SK-N-SH (cell line): ENCODE results near the gene ATM. TPM values are rescaled to one million over a fixed set of nuclear protein-coding genes. Genes with fewer than 3 reads are reported as not detected.

Experiments used
- CTCF ChIA-PET: fragments of 300-600, 350-600 bp; formaldehyde crosslinking; extraction: SDS; loops from one replicate; lab custom pipeline; 2021; lab: Yijun Ruan, JAX
- POLR2A ChIA-PET: fragments of 350-600 bp; sonication (Branson Sonifier 250); formaldehyde crosslinking; extraction: SDS; loops from one replicate; lab custom pipeline; 2020; ENCODE audit warnings: antibody characterized with exemption, inconsistent platforms; lab: Yijun Ruan, JAX
- DNase-seq: peaks from one replicate; pipeline ENCODE4 v3.0.0; 2012
- H2AFZ ChIP-seq: fragments of 200-600 bp; sonication (generic); 2 replicates; pipeline ENCODE4 v1.8.1; 2016; ENCODE audit warnings: antibody characterized with exemption, mild to moderate bottlenecking, low read depth
- H3F3A ChIP-seq: fragments of 200-600 bp; sonication (generic); replicated peaks from 2 replicates; pipeline ENCODE3; 2016; ENCODE audit warnings: antibody characterized with exemption, mild to moderate bottlenecking; ENCODE audit not compliant: insufficient read depth
- H3K27ac ChIP-seq, 2 experiments: fragments of 200-500 bp in 1 of 2; fragments of 200-600 bp in 1 of 2; sonication (Bioruptor generic) in 1 of 2; sonication (generic), shearing (Covaris generic) in 1 of 2; 2 replicates each; pipeline versions ENCODE4 v1.5.1 to v1.6.1; 2014 to 2016; ENCODE audit warnings: low read depth in 2 of 2, inconsistent platforms in 1 of 2, low read length in 1 of 2, mild to moderate bottlenecking in 1 of 2, mixed read lengths in 1 of 2
- H3K27me3 ChIP-seq: fragments of 200-600 bp; sonication (generic), shearing (Covaris generic); 2 replicates; pipeline ENCODE4 v1.6.1; 2016; ENCODE audit warnings: mixed run types; ENCODE audit not compliant: insufficient read depth
- H3K36me3 ChIP-seq, 2 experiments: fragments of 200-500 bp in 1 of 2; fragments of 200-600 bp in 1 of 2; sonication (Bioruptor generic) in 1 of 2; sonication (generic) in 1 of 2; replicated peaks in 1 of 2; 2 replicates each; pipeline versions ENCODE3 to v1.5.1; 2014 to 2016; ENCODE audit warnings: low read length in 1 of 2, mild to moderate bottlenecking in 1 of 2; ENCODE audit not compliant: insufficient read depth in 2 of 2, control insufficient read depth in 1 of 2
- H3K4me1 ChIP-seq, 2 experiments: fragments of 200-500 bp in 1 of 2; fragments of 200-600 bp in 1 of 2; sonication (Bioruptor generic) in 1 of 2; sonication (generic), shearing (Covaris generic) in 1 of 2; 2 replicates each; pipeline versions ENCODE4 v1.5.1 to v1.6.1; 2014 to 2016; ENCODE audit warnings: low read depth in 1 of 2, low read length in 1 of 2, mixed run types in 1 of 2; ENCODE audit not compliant: insufficient read depth in 2 of 2, control insufficient read depth in 1 of 2
- H3K4me2 ChIP-seq: fragments of 200-600 bp; sonication (generic), shearing (Covaris generic); 2 replicates; pipeline ENCODE4 v1.6.1; 2017; ENCODE audit warnings: mixed run types
- H3K4me3 ChIP-seq, 2 experiments: fragments of 200-500 bp in 1 of 2; fragments of 200-600 bp in 1 of 2; sonication (Bioruptor generic) in 1 of 2; sonication (generic), shearing (Covaris generic) in 1 of 2; 2 replicates each; pipeline versions ENCODE4 v1.5.1 to v1.8.1; 2014 to 2016; ENCODE audit warnings: low read depth in 2 of 2, inconsistent platforms in 1 of 2, low read length in 1 of 2, mild to moderate bottlenecking in 1 of 2, mixed read lengths in 1 of 2, moderate library complexity in 1 of 2
- H3K79me2 ChIP-seq: fragments of 200-600 bp; sonication (generic); 2 replicates; pipeline ENCODE4 v1.8.1; 2017; ENCODE audit warnings: mild to moderate bottlenecking; ENCODE audit not compliant: insufficient read depth
- H3K9ac ChIP-seq: fragments of 200-600 bp; sonication (generic); 2 replicates; pipeline ENCODE4 v1.6.1; 2017; ENCODE audit warnings: mixed run types
- H3K9me2 ChIP-seq: fragments of 200-600 bp; sonication (generic); 2 replicates; pipeline ENCODE4 v1.6.1; 2017; ENCODE audit warnings: mixed run types
- H3K9me3 ChIP-seq: fragments of 200-600 bp; sonication (generic); 2 replicates; pipeline ENCODE4 v1.6.1; 2017; ENCODE audit warnings: mixed run types, mild to moderate bottlenecking, moderate library complexity
- H4K20me1 ChIP-seq: fragments of 200-600 bp; sonication (generic); 2 replicates; pipeline ENCODE4 v1.6.1; 2017; ENCODE audit warnings: mild to moderate bottlenecking, mixed run types; ENCODE audit not compliant: insufficient read depth
- CHD2 ChIP-seq: fragments of 150-350 bp; IDR thresholded peaks from 2 replicates; pipeline ENCODE4 v1.6.1; 2018; ENCODE audit warnings: low read length; ENCODE audit not compliant: partially characterized antibody
- CTCF ChIP-seq: fragments of 200-600 bp; sonication (generic); IDR thresholded peaks from 2 replicates; pipeline ENCODE4 v1.6.1; 2017; ENCODE audit warnings: antibody characterized with exemption, mild to moderate bottlenecking, moderate library complexity
- ELF1 ChIP-seq: IDR thresholded peaks from 2 replicates; pipeline ENCODE4 v1.4.0; 2012
- EP300 ChIP-seq, 2 experiments: IDR thresholded peaks; 2 replicates each; pipeline versions ENCODE4 v1.4.0 to v1.6.1; 2012; ENCODE audit warnings: borderline replicate concordance in 1 of 2, low read depth in 1 of 2, low read length in 1 of 2
- EZH2phosphoT487 ChIP-seq: fragments of 200-600 bp; sonication (generic); IDR thresholded peaks from 2 replicates; pipeline ENCODE4 v1.6.1; 2017; ENCODE audit warnings: low read depth, mixed run types, mild to moderate bottlenecking, antibody characterized with exemption, moderate library complexity, borderline replicate concordance
- FOSL2 ChIP-seq: IDR thresholded peaks from 2 replicates; pipeline ENCODE4 v1.4.0; 2012; ENCODE audit warnings: low read depth, mild to moderate bottlenecking, moderate library complexity, borderline replicate concordance
- FOXJ3 ChIP-seq: sonication (generic); formaldehyde crosslinking; IDR thresholded peaks from 2 replicates; pipeline ENCODE4 v1.5.1; 2020; ENCODE audit warnings: mild to moderate bottlenecking, missing genetic modification reagents
- FOXM1 ChIP-seq: IDR thresholded peaks from 2 replicates; pipeline ENCODE4 v1.4.0; 2012; ENCODE audit warnings: low read depth, mild to moderate bottlenecking
- GABPA ChIP-seq: IDR thresholded peaks from 2 replicates; pipeline ENCODE4 v1.4.0; 2012; ENCODE audit warnings: low read depth, mild to moderate bottlenecking
- JUND ChIP-seq: IDR thresholded peaks from 2 replicates; pipeline ENCODE4 v1.4.0; 2012
- MEF2A ChIP-seq: IDR thresholded peaks from 2 replicates; pipeline ENCODE4 v1.4.0; 2012; ENCODE audit warnings: low read depth, borderline replicate concordance
- MXI1 ChIP-seq: IDR thresholded peaks from 2 replicates; pipeline ENCODE4 v1.6.1; 2012; ENCODE audit warnings: mild to moderate bottlenecking, low read depth, low read length, improper control_type of control experiment
- NFIC ChIP-seq: IDR thresholded peaks from 2 replicates; pipeline ENCODE4 v1.4.0; 2012; ENCODE audit warnings: borderline replicate concordance
- NRF1 ChIP-seq: IDR thresholded peaks from 2 replicates; pipeline ENCODE4 v1.6.1; 2012; ENCODE audit warnings: low read depth, mild to moderate bottlenecking, low read length
- RAD21 ChIP-seq: IDR thresholded peaks from 2 replicates; pipeline ENCODE4 v1.6.1; 2012; ENCODE audit warnings: mild to moderate bottlenecking, low read length
- RCOR1 ChIP-seq: fragments of 150-350 bp; IDR thresholded peaks from 2 replicates; pipeline ENCODE4 v1.6.1; 2017; ENCODE audit warnings: antibody characterized with exemption, low read length
- REST ChIP-seq: IDR thresholded peaks from 2 replicates; pipeline ENCODE4 v1.6.1; 2012; ENCODE audit warnings: mild to moderate bottlenecking, low read depth, low read length, moderate library complexity
- RFX5 ChIP-seq: IDR thresholded peaks from 2 replicates; pipeline ENCODE4 v1.6.1; 2012; ENCODE audit warnings: mild to moderate bottlenecking, improper control_type of control experiment, low read length
- SIN3A ChIP-seq: IDR thresholded peaks from 2 replicates; pipeline ENCODE4 v1.6.1; 2012; ENCODE audit warnings: low read depth, mild to moderate bottlenecking, low read length, moderate library complexity, borderline replicate concordance
- SMC3 ChIP-seq: IDR thresholded peaks from 2 replicates; pipeline ENCODE4 v1.6.1; 2012; ENCODE audit warnings: low read depth, low read length, improper control_type of control experiment
- TCF12 ChIP-seq: IDR thresholded peaks from 2 replicates; pipeline ENCODE4 v1.4.0; 2012
- TEAD4 ChIP-seq: IDR thresholded peaks from 2 replicates; pipeline ENCODE4 v1.4.0; 2012; ENCODE audit warnings: mild to moderate bottlenecking, borderline replicate concordance; ENCODE audit not compliant: insufficient read depth
- USF1 ChIP-seq: IDR thresholded peaks from 2 replicates; pipeline ENCODE4 v1.4.0; 2012; ENCODE audit warnings: low read depth, borderline replicate concordance
- YY1 ChIP-seq: IDR thresholded peaks from 2 replicates; pipeline ENCODE4 v1.4.0; 2012; ENCODE audit warnings: low read depth, mild to moderate bottlenecking
- WGBS: methylation state at CpG from one replicate; pipeline ENCODE4 v1.1.6; 2017; ENCODE audit warnings: low lambda C conversion rate; 5-methylcytosine and 5-hydroxymethylcytosine counted together
- polyA plus RNA-seq, 3 experiments: library from polyadenylated mRNA; depleted of rRNA; stranded (reverse); fragments of >200 nt; gene quantifications; 2 replicates each; pipeline ENCODE4 v1.2.3, GENCODE V29; 2012

Gene ATM
- polyA plus RNA-seq, 1 of the 3 experiments (the other 2 are of a cell fraction) = 14.1 TPM

GRCh38 chr11:108278546-108278945, 55.7 kb downstream of the ATM start:
- no peaks in the 10 kb centered on the region for H3K9me3 ChIP-seq
- no peaks in the 10 kb centered on the region for H3F3A ChIP-seq
- H3K9ac ChIP-seq = no peak overlapping the region
- no peak for TF ChIP-seq FOXJ3 (CRISPR knock-in tag)
- TF ChIP-seq CHD2 = no peak
- TF ChIP-seq RAD21 = no peak
- no peak for TF ChIP-seq USF1
- TF ChIP-seq YY1 = no peak
- no peak for TF ChIP-seq SMC3
- no peak for TF ChIP-seq FOXM1
- TF ChIP-seq NFIC = no peak
- no peak for TF ChIP-seq EZH2phosphoT487
- TF ChIP-seq RCOR1 = no peak
- TF ChIP-seq TCF12 = no peak
- TF ChIP-seq CTCF = no peak
- no peak for TF ChIP-seq ELF1
- TF ChIP-seq EP300 (IDR thresholded peaks at IDR 0.05; ENCODE audit: borderline replicate concordance in 1 of 2, low read depth in 1 of 2, low read length in 1 of 2) = no peak
- no peak for TF ChIP-seq TEAD4
- TF ChIP-seq JUND = no peak
- TF ChIP-seq NRF1 = no peak
- TF ChIP-seq FOSL2 = no peak
- TF ChIP-seq SIN3A = no peak
- TF ChIP-seq RFX5 = no peak
- TF ChIP-seq, all 33 proteins: peak for 0
- Histone ChIP-seq H3K4me3 (no peak overlapping the region), H3K4me1 (no peaks in the 10 kb centered on the region; a peak in 1 of 4 replicates), H4K20me1 (no peaks in the 10 kb centered on the region), H3K9me2 (no peaks in the 10 kb centered on the region), H3K4me2 (no peak overlapping the region), H3K36me3 (peaks cover 45 to 57% of the 10 kb centered on the region in 2 experiments), H2AFZ (no peak overlapping the region), H3K27me3 (no peaks in the 10 kb centered on the region), H3K79me2 (no peaks in the 10 kb centered on the region), H3K27ac (no peak overlapping the region)
- CTCF ChIA-PET = no interaction called here
- DNase-seq = no peak
- POLR2A ChIA-PET = no interaction called here
- WGBS = 91% methylated on average over 4 of the region's 4 CpGs

GRCh38 chr11:108278954-108279353, 56.1 kb downstream of the ATM start:
- Histone ChIP-seq H3K4me1 (no peaks in the 10 kb centered on the region; a peak in 1 of 4 replicates), H4K20me1 (no peaks in the 10 kb centered on the region), H3K4me3 (no peak overlapping the region), H3K9me2 (no peaks in the 10 kb centered on the region), H3K27me3 (no peaks in the 10 kb centered on the region), H3K9me3 (no peaks in the 10 kb centered on the region), H3K4me2 (no peak overlapping the region), H3K9ac (no peak overlapping the region), H3K79me2 (no peaks in the 10 kb centered on the region), H3K27ac (no peak overlapping the region), H3K36me3 (peaks cover 49 to 55% of the 10 kb centered on the region in 2 experiments), H2AFZ (no peak overlapping the region), H3F3A (no peaks in the 10 kb centered on the region)
- CTCF ChIA-PET = no interaction called here
- POLR2A ChIA-PET = no interaction called here
- DNase-seq = no peak
- WGBS = 90% methylated on average over 4 of the region's 4 CpGs
- no peak for TF ChIP-seq CTCF
- no peak for TF ChIP-seq GABPA
- no peak for TF ChIP-seq MXI1
- TF ChIP-seq MEF2A = no peak
- TF ChIP-seq FOSL2 = no peak
- TF ChIP-seq REST = no peak
